Ishikawa (cell line): ENCODE data around the gene NR2F1-AS1.
A peak's percentile ranks its signal among the peaks of the same experiment; 100 is the strongest.

Source experiments
- CEBPB ChIP-seq: IDR thresholded peaks from 2 replicates; pipeline ENCODE4 v1.6.1; 2012
- CREB1 ChIP-seq: IDR thresholded peaks from 2 replicates; pipeline ENCODE4 v1.6.1; 2012; ENCODE audit warnings: low read depth
- EGR1 ChIP-seq: IDR thresholded peaks from 2 replicates; pipeline ENCODE4 v1.6.1; 2012
- EP300 ChIP-seq: IDR thresholded peaks from 2 replicates; pipeline ENCODE4 v1.6.1; 2012; ENCODE audit warnings: borderline replicate concordance
- FOXM1 ChIP-seq: IDR thresholded peaks from 2 replicates; pipeline ENCODE4 v1.6.1; 2012; ENCODE audit warnings: low read depth, borderline replicate concordance
- NFIC ChIP-seq: IDR thresholded peaks from 2 replicates; pipeline ENCODE4 v1.6.1; 2012
- RAD21 ChIP-seq: IDR thresholded peaks from 2 replicates; pipeline ENCODE4 v1.6.1; 2012; ENCODE audit warnings: low read depth
- TAF1 ChIP-seq: IDR thresholded peaks from 2 replicates; pipeline ENCODE4 v1.6.1; 2012; ENCODE audit warnings: low read depth, mild to moderate bottlenecking
- TCF12 ChIP-seq: IDR thresholded peaks from 2 replicates; pipeline ENCODE4 v1.6.1; 2012; ENCODE audit warnings: low read depth
- TEAD4 ChIP-seq: IDR thresholded peaks from 2 replicates; pipeline ENCODE4 v1.6.1; 2012
- YY1 ChIP-seq: IDR thresholded peaks from 2 replicates; pipeline ENCODE4 v1.6.1; 2012; ENCODE audit warnings: low read depth
- ZBTB7A ChIP-seq: IDR thresholded peaks from 2 replicates; pipeline ENCODE4 v1.6.1; 2012; ENCODE audit warnings: low read depth
- TF ChIP-seq, protein P1 (sequence below): IDR thresholded peaks from 2 replicates; pipeline ENCODE4 v1.6.1; 2012
- TF ChIP-seq, protein P2 (sequence below): IDR thresholded peaks from 2 replicates; pipeline ENCODE4 v1.6.1; 2012
- TF ChIP-seq, protein P3 (sequence below): IDR thresholded peaks from 2 replicates; pipeline ENCODE4 v1.6.1; 2012; ENCODE audit warnings: low read depth, mild to moderate bottlenecking

Gene NR2F1-AS1

DNA sequence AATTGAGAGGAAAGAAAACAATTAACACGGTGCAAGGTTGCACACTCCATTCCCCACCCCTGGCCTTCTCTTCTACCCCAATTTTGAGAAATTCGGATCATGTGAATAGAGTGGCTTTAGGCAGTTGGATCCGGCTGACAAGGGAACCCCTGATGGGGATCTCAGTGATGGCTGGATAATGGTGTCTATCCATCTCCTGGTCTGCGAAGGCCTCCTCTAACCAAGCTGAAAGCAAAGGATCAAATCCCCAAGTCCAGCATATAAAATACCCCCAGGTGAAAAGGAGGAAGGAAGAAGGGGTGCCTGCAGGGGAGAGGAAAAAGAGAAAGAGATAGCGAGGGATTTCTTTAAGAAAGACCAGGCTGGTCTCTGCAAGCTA lies 18.0 kb upstream of the NR2F1-AS1 start:
- TF ChIP-seq RAD21 (no peak), EP300 (no peak), YY1 (no peak), TAF1 (no peak), TCF12 (no peak), ZBTB7A (no peak), TEAD4 (no peak), CREB1 (no peak), NFIC (no peak), CEBPB (no peak), EGR1 (no peak), FOXM1 (no peak)
- TF ChIP-seq, protein P1, sequence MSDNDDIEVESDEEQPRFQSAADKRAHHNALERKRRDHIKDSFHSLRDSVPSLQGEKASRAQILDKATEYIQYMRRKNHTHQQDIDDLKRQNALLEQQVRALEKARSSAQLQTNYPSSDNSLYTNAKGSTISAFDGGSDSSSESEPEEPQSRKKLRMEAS = no peak
- TF ChIP-seq, protein P2, sequence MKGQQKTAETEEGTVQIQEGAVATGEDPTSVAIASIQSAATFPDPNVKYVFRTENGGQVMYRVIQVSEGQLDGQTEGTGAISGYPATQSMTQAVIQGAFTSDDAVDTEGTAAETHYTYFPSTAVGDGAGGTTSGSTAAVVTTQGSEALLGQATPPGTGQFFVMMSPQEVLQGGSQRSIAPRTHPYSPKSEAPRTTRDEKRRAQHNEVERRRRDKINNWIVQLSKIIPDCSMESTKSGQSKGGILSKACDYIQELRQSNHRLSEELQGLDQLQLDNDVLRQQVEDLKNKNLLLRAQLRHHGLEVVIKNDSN = no peak
- TF ChIP-seq, protein P3, sequence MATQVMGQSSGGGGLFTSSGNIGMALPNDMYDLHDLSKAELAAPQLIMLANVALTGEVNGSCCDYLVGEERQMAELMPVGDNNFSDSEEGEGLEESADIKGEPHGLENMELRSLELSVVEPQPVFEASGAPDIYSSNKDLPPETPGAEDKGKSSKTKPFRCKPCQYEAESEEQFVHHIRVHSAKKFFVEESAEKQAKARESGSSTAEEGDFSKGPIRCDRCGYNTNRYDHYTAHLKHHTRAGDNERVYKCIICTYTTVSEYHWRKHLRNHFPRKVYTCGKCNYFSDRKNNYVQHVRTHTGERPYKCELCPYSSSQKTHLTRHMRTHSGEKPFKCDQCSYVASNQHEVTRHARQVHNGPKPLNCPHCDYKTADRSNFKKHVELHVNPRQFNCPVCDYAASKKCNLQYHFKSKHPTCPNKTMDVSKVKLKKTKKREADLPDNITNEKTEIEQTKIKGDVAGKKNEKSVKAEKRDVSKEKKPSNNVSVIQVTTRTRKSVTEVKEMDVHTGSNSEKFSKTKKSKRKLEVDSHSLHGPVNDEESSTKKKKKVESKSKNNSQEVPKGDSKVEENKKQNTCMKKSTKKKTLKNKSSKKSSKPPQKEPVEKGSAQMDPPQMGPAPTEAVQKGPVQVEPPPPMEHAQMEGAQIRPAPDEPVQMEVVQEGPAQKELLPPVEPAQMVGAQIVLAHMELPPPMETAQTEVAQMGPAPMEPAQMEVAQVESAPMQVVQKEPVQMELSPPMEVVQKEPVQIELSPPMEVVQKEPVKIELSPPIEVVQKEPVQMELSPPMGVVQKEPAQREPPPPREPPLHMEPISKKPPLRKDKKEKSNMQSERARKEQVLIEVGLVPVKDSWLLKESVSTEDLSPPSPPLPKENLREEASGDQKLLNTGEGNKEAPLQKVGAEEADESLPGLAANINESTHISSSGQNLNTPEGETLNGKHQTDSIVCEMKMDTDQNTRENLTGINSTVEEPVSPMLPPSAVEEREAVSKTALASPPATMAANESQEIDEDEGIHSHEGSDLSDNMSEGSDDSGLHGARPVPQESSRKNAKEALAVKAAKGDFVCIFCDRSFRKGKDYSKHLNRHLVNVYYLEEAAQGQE = no peak

DNA sequence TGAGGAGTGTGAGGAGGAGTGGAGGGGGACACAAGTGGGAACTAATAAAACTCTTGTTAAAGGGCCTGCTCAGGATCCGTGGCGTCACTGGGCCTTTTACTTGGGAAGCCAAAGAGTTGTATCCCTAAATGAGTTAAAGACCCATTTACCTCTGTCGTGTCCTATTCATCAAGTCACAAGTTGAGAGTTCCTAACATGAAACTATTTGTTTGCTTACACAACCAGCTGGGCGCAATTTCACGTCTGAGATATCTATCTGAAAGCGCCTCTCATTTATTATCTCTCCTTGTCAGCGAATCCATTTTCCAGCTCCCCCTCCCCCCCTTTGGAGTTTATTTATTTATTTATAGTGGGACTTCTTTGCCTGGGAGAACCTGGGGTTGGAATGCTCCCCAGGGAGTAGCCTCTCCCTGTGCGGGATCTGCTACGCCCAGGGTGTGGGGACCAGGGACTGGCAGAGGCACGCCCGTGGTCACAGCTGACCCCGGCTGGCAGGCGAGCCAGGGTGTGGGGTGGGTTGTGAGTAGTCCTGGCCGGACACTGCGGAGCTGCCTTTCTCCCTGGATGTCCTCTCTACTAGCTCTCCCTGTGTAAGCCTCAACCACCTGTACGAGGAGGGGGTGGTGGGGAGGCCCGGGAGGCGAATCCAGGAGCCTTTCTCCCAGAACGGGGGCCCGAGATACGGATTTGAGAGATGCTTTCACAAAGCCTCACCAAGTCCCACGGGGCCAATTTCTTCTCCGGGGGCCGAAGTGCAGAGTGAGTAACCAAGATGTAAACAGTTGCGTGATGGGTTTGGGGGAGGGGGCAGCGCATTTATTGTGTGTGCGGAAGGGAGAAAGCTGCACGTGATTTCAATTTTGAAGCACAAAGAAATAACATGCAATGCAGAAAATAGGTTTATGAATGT lies 17.3 kb upstream of the NR2F1-AS1 start:
- TF ChIP-seq, protein P2 = no peak
- TF ChIP-seq NFIC = no peak
- TF ChIP-seq RAD21 = no peak
- no peak for TF ChIP-seq CREB1
- TF ChIP-seq YY1 = no peak
- no peak for TF ChIP-seq TEAD4
- TF ChIP-seq FOXM1 = no peak
- TF ChIP-seq TAF1 = no peak
- TF ChIP-seq CEBPB = no peak
- TF ChIP-seq ZBTB7A = no peak
- no peak for TF ChIP-seq EP300
- TF ChIP-seq EGR1 = no peak
- TF ChIP-seq TCF12 = no peak
- TF ChIP-seq, protein P3 = no peak
- TF ChIP-seq, protein P1 = no peak

DNA sequence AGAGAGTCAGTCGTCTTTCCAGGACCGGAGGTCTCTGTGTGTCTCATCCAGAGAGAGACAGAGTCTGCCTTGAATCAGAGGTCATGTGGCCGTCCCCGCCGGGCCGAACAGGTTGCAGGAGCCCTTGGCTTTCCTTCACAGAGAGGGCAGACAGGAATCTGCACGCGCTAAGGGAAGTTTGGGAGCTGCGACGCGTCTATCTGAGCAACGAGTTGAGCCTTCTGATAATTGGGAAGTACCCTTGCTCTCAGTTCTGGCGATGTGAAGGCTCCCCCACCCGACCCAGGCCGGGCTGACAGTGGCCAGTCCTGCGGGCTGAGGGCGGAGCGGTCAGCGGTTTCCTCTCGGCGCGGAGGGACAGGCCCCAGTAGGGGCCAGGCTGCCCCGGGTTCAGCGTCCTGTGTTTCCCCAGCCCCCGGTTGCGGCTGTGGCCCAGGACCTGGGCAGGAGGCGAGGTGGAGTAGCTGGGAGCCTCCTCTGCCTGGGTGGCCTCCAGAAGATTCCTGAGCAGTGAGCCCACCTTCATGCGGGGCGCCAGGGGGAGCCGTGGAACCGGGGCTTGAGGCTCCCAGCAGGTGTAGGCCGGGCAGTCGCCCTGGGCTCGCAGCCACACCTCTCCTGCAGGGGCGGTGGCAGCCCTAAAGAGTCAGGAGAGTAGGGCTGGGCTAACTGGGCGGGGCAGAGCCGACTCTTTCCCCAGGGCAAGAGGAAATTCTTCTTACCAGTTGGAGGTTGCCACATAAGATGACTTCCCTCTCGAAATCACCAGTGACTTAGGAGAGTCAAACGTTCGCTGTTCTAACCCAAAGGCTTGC lies 15.9 kb upstream of the NR2F1-AS1 start:
- TF ChIP-seq TEAD4 (no peak), EGR1 (no peak), CREB1 (no peak), RAD21 (peak; percentile 63)
- TF ChIP-seq, protein P1 = no peak

DNA sequence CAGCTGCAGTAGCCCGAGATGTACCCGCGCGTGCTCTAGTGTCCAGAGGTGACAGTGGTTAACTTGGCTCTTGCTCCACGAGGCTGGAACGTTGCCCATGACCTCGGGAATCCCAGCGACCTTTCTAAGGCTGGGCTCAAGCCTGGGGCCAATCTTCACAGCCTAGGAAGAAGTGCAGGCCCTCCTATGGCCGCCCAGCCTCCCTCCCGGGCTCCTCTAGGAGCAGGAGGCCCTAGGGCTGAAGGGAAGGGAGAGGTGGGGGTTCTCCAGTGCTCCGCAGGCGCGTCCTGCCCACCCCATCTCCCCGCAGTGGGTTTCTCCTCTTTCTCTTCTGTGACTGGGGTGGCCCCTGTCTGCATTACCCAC lies 15.3 kb upstream of the NR2F1-AS1 start:
- TF ChIP-seq RAD21 (no peak), NFIC (no peak), TCF12 (no peak), EP300 (no peak), ZBTB7A (no peak), EGR1 (no peak), FOXM1 (no peak), YY1 (no peak), CREB1 (no peak), TAF1 (no peak), TEAD4 (no peak), CEBPB (no peak)
- TF ChIP-seq, protein P2 = no peak
- TF ChIP-seq, protein P1 = no peak
- TF ChIP-seq, protein P3 = no peak
